Progenitor cell of endocrine pancreas (in vitro differentiated cells): Measurements from ENCODE around the gene COMMD3. TPM values are rescaled to one million over a fixed set of nuclear protein-coding genes. Genes with fewer than 3 reads are reported as not detected.

ENCODE experiments used
- DNase-seq: peaks from one replicate; pipeline ENCODE4 v3.0.0; 2021; ENCODE audit warnings: low spot score; ENCODE audit not compliant: unreplicated experiment
- H3K27ac Mint-ChIP-seq: 2 replicates; pipeline ENCODE4 v1.8.0; 2021; ENCODE audit warnings: mild to moderate bottlenecking, moderate library complexity, mixed read lengths
- H3K27me3 Mint-ChIP-seq: 2 replicates; pipeline ENCODE4 v1.8.0; 2021; ENCODE audit warnings: mixed read lengths
- H3K36me3 Mint-ChIP-seq: 2 replicates; pipeline ENCODE4 v1.8.0; 2022; ENCODE audit warnings: mixed read lengths; ENCODE audit not compliant: insufficient read depth
- H3K4me1 Mint-ChIP-seq: 2 replicates; pipeline ENCODE4 v1.8.0; 2021; ENCODE audit warnings: low read depth, mixed read lengths
- H3K4me3 Mint-ChIP-seq: 2 replicates; pipeline ENCODE4 v1.8.0; 2021; ENCODE audit warnings: low read depth, mild to moderate bottlenecking, moderate library complexity, mixed read lengths
- H3K9me3 Mint-ChIP-seq: 2 replicates; pipeline ENCODE4 v1.8.0; 2021; ENCODE audit warnings: low read depth, mixed read lengths
- total RNA-seq: library from RNA; stranded (reverse); gene quantifications from 2 replicates; pipeline ENCODE4 v1.2.1, GENCODE V29; 2021
- TF ChIP-seq, protein P1 (sequence below): fragments of 200-600 bp; sonication (generic); IDR thresholded peaks from one replicate; pipeline ENCODE4 v1.5.0; 2021; ENCODE audit warnings: antibody characterized with exemption, mild to moderate bottlenecking; ENCODE audit not compliant: unreplicated experiment

COMMD3 gene
- total RNA-seq, 1 donor from 2014 or later = 48.5 TPM

DNA sequence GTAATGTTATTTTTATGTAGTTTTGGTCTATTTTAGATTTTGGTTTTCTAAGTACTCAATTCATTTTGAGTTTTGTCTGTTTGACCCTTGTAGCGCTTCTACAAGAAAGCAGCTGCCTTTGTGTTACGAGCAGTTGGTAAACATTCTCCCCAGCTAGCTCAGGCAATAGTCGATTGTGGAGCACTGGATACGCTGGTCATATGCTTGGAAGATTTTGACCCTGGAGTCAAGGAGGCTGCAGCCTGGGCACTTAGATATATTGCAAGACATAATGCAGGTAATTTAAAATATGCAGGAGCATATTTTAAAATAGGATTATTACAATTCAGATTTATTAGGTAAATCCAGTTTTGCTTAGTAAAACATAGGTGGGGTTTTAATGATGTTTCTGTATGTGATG lies 52.2 kb downstream of the COMMD3 start:
- H3K9me3 Mint-ChIP-seq = no peaks in the 10 kb centered on the region
- TF ChIP-seq, protein P1, sequence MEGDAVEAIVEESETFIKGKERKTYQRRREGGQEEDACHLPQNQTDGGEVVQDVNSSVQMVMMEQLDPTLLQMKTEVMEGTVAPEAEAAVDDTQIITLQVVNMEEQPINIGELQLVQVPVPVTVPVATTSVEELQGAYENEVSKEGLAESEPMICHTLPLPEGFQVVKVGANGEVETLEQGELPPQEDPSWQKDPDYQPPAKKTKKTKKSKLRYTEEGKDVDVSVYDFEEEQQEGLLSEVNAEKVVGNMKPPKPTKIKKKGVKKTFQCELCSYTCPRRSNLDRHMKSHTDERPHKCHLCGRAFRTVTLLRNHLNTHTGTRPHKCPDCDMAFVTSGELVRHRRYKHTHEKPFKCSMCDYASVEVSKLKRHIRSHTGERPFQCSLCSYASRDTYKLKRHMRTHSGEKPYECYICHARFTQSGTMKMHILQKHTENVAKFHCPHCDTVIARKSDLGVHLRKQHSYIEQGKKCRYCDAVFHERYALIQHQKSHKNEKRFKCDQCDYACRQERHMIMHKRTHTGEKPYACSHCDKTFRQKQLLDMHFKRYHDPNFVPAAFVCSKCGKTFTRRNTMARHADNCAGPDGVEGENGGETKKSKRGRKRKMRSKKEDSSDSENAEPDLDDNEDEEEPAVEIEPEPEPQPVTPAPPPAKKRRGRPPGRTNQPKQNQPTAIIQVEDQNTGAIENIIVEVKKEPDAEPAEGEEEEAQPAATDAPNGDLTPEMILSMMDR = no peak
- no peak overlapping the region for H3K27ac Mint-ChIP-seq
- DNase-seq = no peak
- no peaks in the 10 kb centered on the region for H3K36me3 Mint-ChIP-seq
- H3K4me3 Mint-ChIP-seq = no peak overlapping the region
- H3K4me1 Mint-ChIP-seq = peaks cover 11% of the 10 kb centered on the region
- H3K27me3 Mint-ChIP-seq = no peaks in the 10 kb centered on the region

- H3K36me3 Mint-ChIP-seq = no peaks in the 10 kb centered on the region
- TF ChIP-seq, protein P1 = no peak
These were observed 52.8 kb downstream of the COMMD3 start for GRCh38 chr10:22368981-22369380.

DNA sequence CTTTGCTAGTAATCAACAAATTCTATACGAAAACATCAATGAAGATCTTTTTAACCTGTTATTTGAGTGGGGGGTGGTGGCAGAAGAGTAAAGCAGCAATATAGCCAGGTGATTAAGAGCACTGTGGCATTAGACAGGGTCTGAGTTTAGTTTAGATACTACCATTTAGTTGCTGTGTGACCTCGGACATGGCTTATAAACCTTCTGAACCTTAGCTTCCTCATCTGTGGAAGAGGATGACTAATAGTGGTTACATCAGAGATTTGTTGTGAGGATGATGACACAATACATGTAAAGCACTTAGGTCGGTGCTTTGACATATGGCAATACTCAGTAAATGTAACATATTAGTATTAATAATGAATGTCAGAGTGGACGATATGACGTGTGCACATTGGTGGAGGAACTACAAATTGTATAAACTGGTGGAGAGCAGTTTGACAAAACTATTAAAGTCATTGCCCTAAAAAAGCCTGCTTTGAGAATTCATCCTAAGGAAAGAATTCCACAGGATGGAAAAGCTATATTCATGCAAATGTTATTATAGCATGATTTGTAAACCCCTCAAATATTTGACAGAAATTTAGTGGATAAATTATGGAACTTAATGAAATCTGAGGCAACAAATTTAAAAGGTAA lies 53.4 kb downstream of the COMMD3 start:
- H3K4me3 Mint-ChIP-seq = no peak overlapping the region
- H3K4me1 Mint-ChIP-seq = peaks cover 11% of the 10 kb centered on the region
- H3K27ac Mint-ChIP-seq = no peak overlapping the region
- TF ChIP-seq, protein P1 = no peak
- no peaks in the 10 kb centered on the region for H3K9me3 Mint-ChIP-seq
- no peak for DNase-seq
- no peaks in the 10 kb centered on the region for H3K36me3 Mint-ChIP-seq
- H3K27me3 Mint-ChIP-seq = no peaks in the 10 kb centered on the region

More at GRCh38 chr10:22368981-22369380, 52.8 kb downstream of the COMMD3 start:
- Mint-ChIP-seq H3K4me3 (no peak overlapping the region), H3K4me1 (peaks cover 11% of the 10 kb centered on the region), H3K27me3 (no peaks in the 10 kb centered on the region), H3K27ac (no peak overlapping the region), H3K9me3 (no peaks in the 10 kb centered on the region)
- DNase-seq = no peak

Other genes with a start within 250 kb of the COMMD3 start
- gene EBLN1, start 98.4 kb upstream of the COMMD3 start, total RNA-seq = not detected in 2 replicates
- 62.1 and 64.3 TPM in 2 replicates for gene BMI1, start 4.7 kb downstream of the COMMD3 start, total RNA-seq
- 8.5 and 8.9 TPM in 2 replicates for gene SPAG6, start 29.1 kb downstream of the COMMD3 start, total RNA-seq